GM18861 (cell line): ENCODE results near the gene NTM.

ENCODE experiments used
- ATAC-seq: cut with Tn5 transposase; IDR thresholded peaks from one replicate; pipeline ENCODE4 v1.9.1; 2021; ENCODE audit not compliant: unreplicated experiment

Gene NTM

DNA sequence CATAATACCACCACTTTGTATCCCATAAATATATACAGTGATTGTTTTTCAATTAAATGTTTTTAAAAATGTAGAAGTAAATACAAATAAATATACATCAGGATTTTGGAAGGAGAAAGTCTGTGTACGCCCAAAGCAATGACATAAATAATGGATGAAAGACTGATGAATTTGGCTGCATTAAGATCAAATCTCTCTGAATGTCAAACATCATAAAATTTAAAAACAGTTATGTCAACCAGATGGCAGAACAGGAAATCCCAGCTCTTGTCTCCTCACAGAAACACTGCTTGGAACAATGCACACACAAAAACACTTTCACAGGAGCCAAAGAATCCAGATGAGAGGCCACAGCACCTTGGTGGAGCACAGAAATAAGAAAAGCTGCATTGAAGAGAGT, 332.9 kb downstream of the NTM start:
- no peak for ATAC-seq

GRCh38 chr11:131704682-131705081, 334.3 kb downstream of the NTM start:
- ATAC-seq = no peak

GRCh38 chr11:131710511-131710910, 340.1 kb downstream of the NTM start:
- ATAC-seq = no peak

DNA sequence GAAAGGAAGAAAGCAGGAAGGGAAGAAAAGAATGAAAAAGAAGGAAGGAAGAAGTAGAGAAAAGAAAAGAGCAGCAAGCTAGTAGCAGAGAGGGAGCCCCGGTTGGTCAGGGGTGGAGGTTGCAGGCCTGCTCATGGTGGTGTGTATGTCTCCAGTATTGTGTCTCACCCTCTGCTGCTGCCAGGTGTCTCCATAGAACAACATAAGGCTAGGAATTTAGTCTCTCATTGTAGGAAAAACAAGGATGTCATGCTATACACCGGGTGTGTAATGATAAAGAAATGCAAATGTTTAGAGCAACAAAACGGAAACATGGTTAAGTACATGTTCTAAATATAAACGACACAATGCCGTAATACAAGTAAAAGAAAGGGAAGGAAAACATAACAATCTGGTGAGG, 342.5 kb downstream of the NTM start:
- no peak for ATAC-seq

DNA sequence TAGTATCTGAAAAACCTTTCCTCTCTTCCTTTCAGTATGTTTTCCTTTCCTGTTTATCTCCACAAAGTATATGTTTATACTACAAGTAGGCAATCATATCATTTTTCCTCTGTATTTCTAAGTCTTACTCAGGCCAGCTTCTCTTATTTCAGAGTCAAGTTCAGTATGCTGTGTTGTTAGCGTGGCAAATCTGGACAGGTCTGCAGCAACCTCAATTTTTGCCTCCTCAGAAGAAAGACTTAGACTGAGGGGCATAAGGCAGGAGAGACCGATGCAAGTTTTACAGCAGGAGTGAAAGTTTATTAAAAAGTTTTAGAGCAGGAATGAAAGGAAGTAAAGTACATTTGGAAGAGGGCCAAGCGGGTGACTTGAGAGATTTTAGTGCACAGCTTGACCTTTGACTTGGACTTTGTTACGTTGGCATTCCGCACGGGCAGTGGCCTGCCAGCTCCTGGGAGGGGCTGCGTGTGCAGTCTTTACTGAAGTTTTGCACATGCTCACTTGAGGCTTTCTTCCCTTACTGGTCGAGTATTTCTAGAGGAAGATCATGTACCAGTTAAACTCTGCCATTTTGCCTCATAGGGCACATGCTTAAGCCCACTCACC, 343.2 kb downstream of the NTM start:
- ATAC-seq = no peak

DNA sequence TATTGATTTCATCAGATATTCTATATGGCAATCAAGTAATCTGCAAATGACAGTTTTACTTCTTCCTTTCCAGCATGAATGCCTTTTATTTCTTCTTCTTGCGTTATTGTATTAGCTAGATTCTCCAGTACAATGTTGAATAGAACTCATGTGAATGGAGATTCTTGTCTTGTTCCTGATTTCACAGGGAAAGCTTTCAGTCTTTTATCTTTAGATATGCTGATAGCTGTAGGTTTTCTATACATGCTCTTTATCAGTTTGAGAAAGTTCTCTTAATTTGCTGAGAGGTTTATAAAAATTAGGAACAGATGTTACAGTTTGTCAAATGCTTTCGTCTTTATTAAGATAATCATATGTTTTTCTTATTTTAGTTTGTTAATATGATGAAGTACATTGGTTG, 347.2 kb downstream of the NTM start:
- no peak for ATAC-seq

DNA sequence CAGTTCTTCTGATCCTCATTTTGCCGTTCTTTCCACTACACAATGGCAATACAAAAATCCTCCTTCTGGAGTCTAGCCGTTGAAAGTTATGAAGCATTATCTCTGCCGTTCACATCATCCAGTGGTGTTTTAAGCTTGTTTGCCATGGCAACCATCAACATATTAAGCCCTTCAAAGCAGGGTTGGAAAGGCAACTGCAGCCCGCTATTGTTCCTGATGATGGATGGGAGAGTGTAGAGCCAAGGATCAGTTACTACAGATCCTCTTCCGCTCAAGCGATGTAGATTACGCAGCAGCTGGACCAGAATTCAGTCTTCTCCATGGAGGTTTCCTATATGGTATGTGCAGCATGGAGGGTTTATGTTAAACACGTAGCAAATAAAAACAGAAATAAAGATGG, 352.7 kb downstream of the NTM start:
- ATAC-seq = no peak

DNA sequence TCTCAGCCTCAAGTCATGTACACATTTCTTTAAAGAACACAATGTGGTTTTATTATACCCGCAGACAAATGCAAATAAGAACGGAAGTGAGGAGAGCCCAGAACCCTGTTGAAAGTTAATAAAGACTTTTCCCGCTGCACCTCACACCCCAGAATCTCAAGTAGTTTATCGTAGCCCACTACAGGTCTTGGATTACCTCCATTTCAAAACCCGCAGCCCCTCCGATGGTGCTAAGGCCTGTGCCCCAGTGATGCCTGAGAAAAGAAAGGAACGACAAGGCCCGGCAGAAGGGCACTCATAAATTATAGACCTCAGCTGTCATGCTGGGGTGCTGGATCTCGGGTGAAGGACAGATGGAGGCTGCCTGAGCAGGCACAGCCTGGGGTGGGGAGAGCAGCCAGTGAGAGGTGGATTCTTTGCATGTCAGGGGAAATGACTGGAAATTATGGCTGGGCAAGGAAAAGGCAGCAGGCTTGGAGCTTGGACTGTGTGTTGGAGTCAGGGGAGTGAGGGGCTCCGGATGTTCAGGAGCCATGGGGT, 354.1 kb downstream of the NTM start:
- ATAC-seq = no peak

GRCh38 chr11:131734871-131735270, 364.5 kb downstream of the NTM start:
- no peak for ATAC-seq

DNA sequence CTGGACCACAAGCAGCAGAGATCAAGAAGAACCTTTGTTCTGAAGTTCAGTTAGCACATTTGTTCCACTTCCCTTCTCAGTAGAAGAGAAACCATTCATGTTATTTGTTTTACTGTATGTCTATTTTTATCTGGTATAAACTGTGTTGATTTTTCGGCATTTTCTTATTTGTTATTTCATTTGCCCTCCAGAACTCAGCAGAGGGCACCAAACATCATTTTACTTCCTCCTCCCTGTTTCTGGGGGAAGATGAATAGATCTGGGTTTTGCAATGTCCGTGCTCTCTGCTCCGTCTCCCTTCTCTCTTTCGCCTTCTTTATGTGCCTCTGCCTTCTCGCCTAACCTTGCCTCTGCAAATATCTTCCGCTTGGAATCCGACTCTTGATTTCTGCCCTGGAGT, 366.9 kb downstream of the NTM start:
- ATAC-seq = no peak

DNA sequence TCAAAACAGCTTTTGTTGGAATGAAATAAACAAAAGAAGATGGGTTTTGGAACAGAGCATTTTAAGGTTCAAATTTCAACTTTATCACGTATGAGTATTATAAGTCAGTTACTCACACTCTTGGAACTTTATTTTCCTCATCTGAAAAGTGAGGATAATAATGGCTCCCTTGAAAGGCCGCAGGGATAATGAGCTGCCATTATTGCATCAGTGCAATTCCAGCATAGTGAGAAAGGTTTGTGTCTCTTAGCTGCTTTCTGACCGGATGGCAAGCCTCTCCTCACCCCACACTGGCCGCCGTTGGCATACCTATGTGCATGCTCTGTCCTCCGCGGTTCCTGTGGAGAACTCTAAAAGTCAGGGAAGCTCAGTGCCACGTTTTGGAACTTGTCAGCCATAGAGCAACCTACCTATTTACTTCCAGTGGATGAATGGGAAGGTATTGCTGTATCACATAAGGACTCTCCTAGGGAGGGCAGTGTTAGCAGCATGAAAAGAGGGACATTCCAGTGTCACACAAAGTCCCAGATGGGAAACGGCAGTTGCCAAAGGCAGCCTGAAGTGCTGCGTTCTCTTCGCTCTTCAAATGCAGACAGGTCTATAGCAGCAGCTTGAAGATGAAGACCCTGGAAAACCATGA, 368.9 kb downstream of the NTM start:
- ATAC-seq = no peak

GRCh38 chr11:131744847-131745246, 374.4 kb downstream of the NTM start:
- no peak for ATAC-seq

DNA sequence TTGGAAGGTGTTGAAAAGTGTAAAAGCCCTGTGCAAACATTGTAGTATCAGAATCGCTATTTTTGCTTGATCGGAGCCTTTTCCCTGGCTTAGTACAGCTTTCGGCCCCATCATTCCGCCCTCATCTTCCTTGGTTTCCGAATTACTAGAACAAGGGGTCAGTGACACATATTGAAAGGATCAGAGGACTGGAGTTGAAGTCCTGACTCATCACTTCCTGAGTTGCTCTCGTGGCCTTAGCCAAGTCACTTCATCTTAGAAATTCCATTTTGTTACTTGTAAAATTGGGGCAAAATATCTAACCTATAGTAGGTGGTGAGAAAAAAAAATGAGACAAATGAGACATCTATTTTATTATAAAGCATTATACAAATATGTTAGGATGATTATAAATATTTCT, 375.0 kb downstream of the NTM start:
- ATAC-seq = no peak

DNA sequence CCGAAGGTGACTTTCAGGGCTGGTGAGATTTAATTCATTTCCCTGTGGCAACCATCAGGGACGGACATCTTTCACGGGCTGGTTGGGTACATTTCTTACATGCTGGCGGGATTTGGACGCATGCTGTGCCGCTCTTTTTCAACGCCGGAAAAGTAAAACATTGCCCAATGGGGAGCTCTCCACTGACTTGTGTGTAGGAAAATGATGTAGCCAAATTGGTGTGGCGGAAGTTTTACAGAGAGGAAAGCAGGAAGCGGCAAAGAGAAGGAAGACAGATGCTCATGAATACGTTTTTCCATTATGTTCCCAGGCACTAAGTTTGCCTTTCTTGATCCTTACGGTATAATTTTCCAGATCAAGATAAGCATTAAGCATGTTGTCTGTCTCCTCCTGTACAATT, 375.8 kb downstream of the NTM start:
- ATAC-seq = no peak

DNA sequence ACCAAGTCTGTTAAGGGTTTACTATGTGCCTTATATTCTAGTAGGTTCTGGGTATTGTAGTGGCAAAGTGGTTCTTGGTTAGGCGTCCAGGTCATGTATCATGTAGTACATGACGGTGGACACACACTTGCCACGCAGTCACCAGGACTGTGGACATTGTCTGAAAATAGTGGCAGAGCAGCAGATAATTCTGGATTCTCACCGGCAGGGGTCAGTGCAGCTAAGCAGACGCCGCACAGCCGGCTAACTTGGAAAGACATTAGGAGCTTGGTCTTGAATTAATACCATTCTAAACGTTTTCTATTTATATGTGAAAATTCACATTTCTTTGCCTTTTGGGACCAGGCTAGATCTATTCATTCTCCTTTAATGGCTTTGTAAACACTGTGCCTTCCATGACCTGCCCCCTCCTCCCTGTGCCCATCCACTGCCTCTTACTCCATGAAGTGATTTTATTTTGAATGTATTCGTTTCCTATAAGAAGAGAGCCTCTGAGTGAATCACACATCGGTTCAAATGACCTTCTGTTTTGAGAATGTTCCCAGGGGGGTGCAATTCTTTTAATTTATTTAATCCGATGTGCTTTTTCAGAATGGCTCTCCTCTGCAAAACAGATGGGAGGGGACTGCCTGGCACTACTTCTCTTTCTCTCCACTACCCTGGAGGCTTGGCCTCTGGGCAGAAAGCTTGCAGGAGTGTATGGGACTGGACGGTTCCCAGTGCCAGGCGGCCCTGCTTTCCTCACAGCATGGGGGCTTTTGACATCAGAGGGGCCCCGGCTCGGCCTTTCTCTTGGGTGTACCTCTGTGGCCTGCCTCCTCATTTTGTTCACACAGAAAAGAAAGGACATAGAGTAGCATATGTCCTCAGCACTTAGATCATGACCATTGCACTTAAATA, 378.0 kb downstream of the NTM start:
- peak; percentile 85 for ATAC-seq

- ATAC-seq = no peak
Measured at GRCh38 chr11:131749101-131749500, 378.7 kb downstream of the NTM start.

DNA sequence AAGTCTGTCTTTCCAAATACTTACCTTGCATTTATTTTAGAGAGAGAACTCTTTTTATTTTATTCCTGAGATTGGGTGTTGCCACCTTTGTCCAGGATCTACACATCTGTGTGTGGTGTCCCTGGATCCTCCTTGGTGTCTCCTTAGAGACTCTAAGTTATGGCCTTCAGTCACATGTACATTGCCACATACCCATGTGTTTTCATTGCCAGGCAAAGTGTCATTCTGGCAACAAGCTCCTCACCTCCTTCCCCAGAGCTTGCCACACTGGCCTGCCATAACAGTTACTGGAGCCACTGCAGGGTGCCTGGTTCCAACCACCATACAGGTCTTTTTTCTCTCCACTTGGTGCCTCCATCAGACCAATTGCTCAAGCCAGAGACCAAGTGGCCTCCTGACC, 379.7 kb downstream of the NTM start:
- ATAC-seq = no peak

DNA sequence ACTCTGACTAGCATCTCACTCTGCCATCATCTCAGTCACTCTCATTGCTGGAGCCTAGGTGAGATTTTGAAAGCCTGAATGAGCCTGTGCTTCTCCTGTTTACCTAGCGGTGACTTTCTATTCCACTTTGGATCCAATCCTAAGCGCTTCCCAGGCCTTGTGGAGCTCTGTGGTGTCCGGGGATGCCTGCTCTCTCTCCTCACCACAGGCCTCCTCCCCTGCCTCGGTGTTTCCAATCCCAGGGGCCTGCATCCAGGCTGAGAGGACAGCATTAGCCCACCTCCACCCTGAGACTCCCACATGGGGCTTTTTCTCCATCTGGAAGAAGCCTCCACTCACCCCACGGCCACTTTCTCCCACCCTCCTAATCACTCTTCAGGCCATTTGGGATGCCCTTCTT, 380.3 kb downstream of the NTM start:
- no peak for ATAC-seq

GRCh38 chr11:131754671-131755070, 384.3 kb downstream of the NTM start:
- no peak for ATAC-seq

GRCh38 chr11:131756479-131757110, 386.2 kb downstream of the NTM start:
- ATAC-seq = no peak

- no peak for ATAC-seq
Measured at GRCh38 chr11:131758726-131759125, 388.3 kb downstream of the NTM start.
